NCI-H2196 treated with DMSO at 0.1 percent for 48 hours (cell line): Measurements from ENCODE around the gene IRF1.

Experiments
- DNase-seq: peaks from one replicate; lab custom pipeline; 2025; ENCODE audit not compliant: unreplicated experiment; lab: John Stamatoyannopoulos, UW

The IRF1 gene

GRCh38 chr5:132474881-132475496 lies 15.6 kb downstream of the IRF1 start:
- DNase-seq = no peak

GRCh38 chr5:132474131-132474723 lies 16.3 kb downstream of the IRF1 start:
- no peak for DNase-seq

- no peak for DNase-seq
Observed at GRCh38 chr5:132473668-132474067, 16.9 kb downstream of the IRF1 start.

DNA sequence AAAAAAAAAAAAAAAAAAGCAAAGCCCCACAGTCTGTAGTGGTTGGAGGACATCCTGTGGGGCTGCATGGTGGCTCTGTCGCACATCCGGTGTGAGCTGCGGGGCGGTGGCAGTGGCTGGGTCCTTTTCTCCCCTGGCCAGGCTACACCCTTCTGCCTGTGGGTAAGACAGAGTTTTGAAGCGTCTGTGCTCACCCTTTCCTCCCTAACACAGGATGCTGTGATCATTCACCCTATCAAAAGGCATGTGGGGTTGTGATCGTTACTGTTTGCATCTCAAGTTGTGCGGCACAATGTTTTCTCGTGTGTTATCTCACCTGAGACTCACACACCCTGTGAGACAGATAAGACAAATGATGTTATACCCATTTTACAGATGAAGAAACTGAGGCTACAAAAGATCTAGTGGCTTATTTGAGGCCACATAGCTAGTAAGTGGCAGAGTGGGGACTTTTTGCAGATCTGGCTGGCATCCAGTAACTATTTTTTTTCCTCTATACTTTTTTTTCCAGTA lies 17.5 kb downstream of the IRF1 start:
- no peak for DNase-seq

GRCh38 chr5:132472431-132472830 lies 18.1 kb downstream of the IRF1 start:
- DNase-seq = no peak

- DNase-seq = no peak
Observed at GRCh38 chr5:132471944-132472343, 18.6 kb downstream of the IRF1 start.

DNA sequence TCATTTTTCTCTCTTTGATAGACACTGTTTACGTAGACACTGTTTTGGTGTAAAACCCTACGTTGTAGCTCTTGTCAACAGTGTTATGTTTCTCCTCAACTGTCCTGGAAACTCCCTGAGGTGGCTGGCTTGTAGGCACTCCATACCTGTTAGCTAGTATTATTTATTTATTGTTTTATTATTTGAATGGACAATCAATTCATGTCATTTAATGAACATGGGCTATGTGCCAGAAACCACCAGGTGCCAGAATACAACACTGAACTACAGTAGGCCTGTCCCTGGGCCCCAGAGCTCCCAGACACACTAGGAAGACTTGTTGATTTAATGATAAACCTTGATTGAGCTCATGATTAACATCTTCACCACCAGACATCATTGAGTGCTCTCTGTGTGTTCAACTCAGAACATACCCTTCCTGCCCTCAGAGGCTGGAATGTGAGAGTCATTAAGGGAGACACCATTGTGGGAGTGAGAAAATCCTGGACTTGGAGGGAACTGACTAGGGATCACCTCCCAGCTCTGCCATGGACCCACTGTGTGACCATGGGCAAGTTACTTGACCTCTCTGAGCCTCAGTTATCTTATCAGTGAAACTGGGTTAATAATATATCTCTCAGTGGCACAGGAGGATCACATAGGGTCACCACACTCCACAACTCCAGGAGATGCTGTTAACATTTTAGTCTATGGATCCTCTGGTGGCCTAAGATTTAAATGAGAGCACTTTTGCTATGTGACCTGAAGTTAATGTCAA lies 19.2 kb downstream of the IRF1 start:
- peak; percentile 22 for DNase-seq

- DNase-seq = no peak
Observed at GRCh38 chr5:132470596-132470995, 20.0 kb downstream of the IRF1 start.

GRCh38 chr5:132470010-132470392 lies 20.6 kb downstream of the IRF1 start:
- DNase-seq = no peak

DNA sequence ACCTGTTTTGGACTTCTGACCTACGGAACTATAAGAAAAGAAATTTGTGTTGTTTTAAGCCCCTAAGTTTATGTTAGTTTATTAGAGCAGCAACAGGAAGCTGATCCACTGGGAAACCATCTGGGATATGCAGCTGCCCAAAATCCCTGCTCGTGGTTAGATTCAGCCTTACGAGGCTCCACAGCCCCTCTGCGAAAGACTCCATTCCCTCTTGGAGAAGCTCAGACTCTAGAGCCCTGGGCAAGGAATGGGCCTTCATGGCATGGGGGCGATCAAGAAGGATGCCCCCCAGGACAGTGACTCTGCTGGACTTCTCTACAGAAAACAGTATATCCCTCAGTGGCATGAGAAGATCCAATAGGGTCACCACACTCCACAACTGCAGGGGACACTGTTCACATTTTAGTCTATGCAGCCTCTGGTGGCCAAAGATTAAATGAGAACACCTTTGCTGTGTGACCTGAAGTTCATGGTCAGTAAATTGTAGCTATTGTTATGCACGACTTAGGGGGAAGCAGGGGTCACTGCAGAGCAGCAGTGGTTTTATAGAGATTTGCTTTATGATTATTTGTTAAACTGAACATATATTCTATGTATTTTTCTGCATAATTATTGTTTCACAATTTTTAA lies 21.1 kb downstream of the IRF1 start:
- DNase-seq = no peak

DNA sequence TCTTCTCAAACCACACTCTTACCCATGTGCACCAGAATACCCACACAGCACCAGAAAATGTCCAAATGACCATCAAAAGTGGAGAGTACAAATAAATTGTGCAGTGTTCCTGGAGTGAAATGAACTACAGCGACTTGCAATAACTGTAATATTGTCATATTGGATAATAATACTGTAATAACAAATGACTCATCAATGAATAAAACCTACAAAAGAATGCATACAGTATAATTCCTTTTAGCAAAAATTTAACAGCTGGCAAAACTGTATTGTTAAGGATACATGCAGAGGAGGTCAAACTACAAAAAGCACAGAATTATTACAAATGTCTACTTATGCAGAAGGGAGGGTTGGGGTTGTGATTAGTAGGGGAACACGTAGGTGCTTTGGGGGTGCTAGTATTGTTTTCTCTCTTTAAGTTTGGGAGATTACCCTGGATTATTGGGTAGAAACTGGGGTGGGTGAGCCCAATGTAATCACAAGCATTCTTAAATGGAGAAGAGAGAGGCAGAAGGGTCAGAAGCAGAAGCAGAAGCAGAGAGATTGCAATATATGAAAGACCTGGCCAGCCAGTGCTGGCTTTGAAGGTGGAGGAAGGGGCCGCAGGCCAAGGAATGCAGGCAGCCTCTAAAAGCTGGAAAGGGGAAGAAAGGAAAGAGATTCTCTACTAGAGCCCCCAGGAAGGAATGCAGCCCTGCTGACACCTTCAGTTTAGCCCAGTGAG lies 21.8 kb downstream of the IRF1 start:
- no peak for DNase-seq

- no peak for DNase-seq
Observed at GRCh38 chr5:132467287-132467984, 23.1 kb downstream of the IRF1 start.

GRCh38 chr5:132466433-132467286 lies 23.9 kb downstream of the IRF1 start:
- DNase-seq = no peak

- no peak for DNase-seq
Observed at GRCh38 chr5:132465059-132465707, 25.4 kb downstream of the IRF1 start.

DNA sequence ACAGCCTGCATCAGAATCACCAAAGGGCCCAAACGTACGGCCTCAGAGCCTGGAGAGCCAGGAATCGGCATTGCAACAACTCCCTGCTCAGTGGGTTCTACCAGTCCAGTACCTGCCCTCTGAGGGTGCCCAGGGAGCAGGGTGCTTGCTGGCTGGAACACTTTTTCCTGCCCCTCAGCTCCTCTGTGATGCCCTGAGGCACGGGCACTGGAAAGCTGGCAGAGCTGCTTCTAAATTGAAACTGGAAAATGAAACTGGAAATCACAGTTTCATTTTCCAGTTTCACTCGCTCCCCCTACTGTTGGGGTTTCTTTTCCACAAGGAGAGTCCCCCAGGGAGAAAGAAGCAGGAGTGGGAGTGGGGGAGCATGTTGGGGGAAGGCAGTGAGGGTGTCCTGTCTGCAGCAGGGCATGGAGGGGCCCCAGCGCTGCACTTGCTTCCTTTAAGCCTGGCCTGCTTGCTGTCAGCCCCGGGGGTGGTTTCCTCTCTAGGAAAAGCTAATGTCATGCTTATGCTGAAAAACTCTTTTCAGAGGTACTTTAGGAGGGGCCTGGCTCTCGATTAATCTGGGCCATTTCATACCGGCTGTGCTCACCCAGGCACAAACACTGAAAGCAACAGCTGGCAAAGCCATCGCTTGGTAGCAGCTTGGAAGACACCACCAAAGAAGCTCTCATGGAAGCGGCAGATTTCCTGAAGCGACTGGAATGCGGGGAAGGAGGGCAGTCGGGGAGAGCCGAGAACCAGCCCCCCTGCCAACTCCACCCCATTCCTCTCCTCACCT lies 26.2 kb downstream of the IRF1 start:
- DNase-seq = no peak

- DNase-seq = no peak
Observed at GRCh38 chr5:132463811-132464155, 26.8 kb downstream of the IRF1 start.

GRCh38 chr5:132462856-132463745 lies 27.5 kb downstream of the IRF1 start:
- DNase-seq = no peak
